Activated CD4-positive, alpha-beta memory T cell treated with anti-CD3 and anti-CD28 coated beads, Interleukin-2, amount 10 ng/mL, durations not matched to agents 7 days and 5 days (primary cell): ENCODE measurements around the gene FABP7. TPM values are rescaled to one million over a fixed set of nuclear protein-coding genes. Genes with fewer than 3 reads are reported as not detected.
"Not testable (repeated sequence)": the region's sequence is repeated elsewhere in the genome, so short reads cannot be mapped to it uniquely, and the experiment has no call there.

Source experiments
- CTCF ChIA-PET: fragments of 350-600 bp; sonication (Branson Sonifier 250); formaldehyde crosslinking; loops from one replicate; lab custom pipeline; 2021; ENCODE audit warnings: antibody characterized with exemption, inconsistent platforms; lab: Charles Lee
- POLR2A ChIA-PET: fragments of 350-600 bp; sonication (Branson Sonifier 250); formaldehyde crosslinking; loops from one replicate; lab custom pipeline; 2021; ENCODE audit warnings: antibody characterized with exemption; lab: Charles Lee
- DNase-seq: peaks from one replicate; pipeline ENCODE4 v3.0.0-alpha.2; 2020
- H3K27ac Mint-ChIP-seq: one replicate; pipeline ENCODE4 v1.8.0; 2021; ENCODE audit warnings: mild to moderate bottlenecking, mixed read lengths
- H3K27me3 Mint-ChIP-seq: one replicate; pipeline ENCODE4 v1.8.0; 2021; ENCODE audit warnings: mixed read lengths
- H3K36me3 Mint-ChIP-seq: one replicate; pipeline ENCODE4 v1.8.0; 2021; ENCODE audit warnings: low read depth, mixed read lengths
- H3K4me1 Mint-ChIP-seq: one replicate; pipeline ENCODE4 v1.8.0; 2021; ENCODE audit warnings: mixed read lengths
- H3K4me3 Mint-ChIP-seq: one replicate; pipeline ENCODE4 v1.8.0; 2021; ENCODE audit warnings: mild to moderate bottlenecking, mixed read lengths
- H3K9me3 Mint-ChIP-seq: one replicate; pipeline ENCODE4 v1.8.0; 2021; ENCODE audit warnings: mixed read lengths
- total RNA-seq, 2 experiments: library from RNA; stranded (reverse); gene quantifications; one replicate each; pipeline ENCODE4 v1.2.3, GENCODE V29; 2021

Gene FABP7
- total RNA-seq, 2 experiments from 2014 or later, result not detected

DNA sequence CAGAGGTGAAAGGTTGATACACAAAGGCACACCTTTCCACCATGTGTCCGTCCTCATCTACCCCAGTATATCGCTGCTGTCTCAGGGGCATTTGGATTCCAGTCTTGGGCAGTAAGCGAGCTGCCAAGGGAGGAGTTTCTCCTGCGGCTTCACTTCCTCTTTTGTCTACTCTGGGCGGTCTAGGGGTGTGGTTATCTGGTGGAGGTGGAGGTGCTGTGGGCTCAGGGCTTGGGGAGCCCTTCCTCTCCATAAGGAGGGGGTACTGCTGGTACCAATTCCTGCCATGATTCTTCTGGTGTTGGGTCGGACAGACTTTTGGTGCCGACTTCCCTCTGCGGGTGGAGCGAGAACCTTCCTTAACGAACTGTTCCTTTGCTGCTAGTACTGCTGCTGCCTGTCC lies 31.9 kb upstream of the FABP7 start:
- Mint-ChIP-seq H3K27me3 (no peaks in the 10 kb centered on the region), H3K27ac (no peak overlapping the region), H3K4me1 (peaks cover 10% of the 10 kb centered on the region), H3K9me3 (no peaks in the 10 kb centered on the region), H3K4me3 (no peak overlapping the region), H3K36me3 (no peaks in the 10 kb centered on the region)
- DNase-seq, result no peak
- ChIA-PET POLR2A (no interaction called here), CTCF (no interaction called here)

DNA sequence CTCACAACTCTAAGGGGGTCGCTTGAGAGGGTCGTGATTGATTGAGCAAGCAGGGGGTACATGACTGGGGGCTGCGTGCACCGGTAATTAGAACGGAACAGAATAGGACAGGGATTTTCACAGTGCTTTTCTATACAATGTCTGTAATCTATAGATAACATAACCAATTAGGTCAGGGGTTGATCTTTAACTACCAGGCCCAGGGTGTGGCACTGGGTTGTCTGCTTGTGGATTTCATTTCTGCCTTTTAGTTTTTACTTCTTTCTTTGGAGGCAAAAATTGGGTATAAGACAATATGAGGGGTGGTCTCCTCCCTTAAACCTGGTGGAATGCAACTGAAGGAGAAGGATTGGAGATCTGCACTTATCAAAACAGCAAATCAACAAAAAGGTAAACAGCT lies 30.6 kb upstream of the FABP7 start:
- H3K36me3 Mint-ChIP-seq, H3K4me1 Mint-ChIP-seq, CTCF ChIA-PET, H3K27ac Mint-ChIP-seq, H3K4me3 Mint-ChIP-seq, H3K27me3 Mint-ChIP-seq, POLR2A ChIA-PET, H3K9me3 Mint-ChIP-seq, DNase-seq: not testable (repeated sequence)

DNA sequence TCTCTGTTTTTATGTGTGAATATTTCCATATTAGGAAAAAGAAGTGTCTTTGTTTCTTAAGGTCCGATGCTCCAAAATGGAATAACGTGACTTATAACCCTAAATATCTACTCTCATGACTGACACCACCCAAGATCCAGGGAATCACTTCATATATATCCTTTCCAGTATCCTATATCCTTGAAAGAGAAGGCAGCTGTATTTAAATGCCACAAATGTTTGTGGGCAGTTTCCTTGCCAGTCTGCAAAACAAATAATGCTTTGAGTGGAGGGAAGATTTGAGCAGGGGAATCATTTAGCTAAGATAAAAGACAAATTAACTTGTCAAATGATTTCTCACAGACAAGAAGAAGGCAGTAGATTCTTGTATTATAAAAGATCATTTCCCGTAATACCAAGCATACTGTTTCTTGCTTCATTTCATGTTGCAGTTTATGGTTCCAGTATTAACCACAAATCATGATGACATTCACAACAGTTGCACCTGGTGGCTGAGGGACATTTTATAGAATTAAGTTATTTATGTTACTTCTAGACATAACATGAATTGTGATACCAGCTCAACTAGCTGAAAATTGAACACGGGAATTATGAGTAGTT lies 30.0 kb upstream of the FABP7 start:
- Mint-ChIP-seq H3K4me3 (no peak overlapping the region), H3K9me3 (no peaks in the 10 kb centered on the region), H3K27ac (no peak overlapping the region), H3K36me3 (no peaks in the 10 kb centered on the region), H3K27me3 (no peaks in the 10 kb centered on the region), H3K4me1 (peaks cover 10% of the 10 kb centered on the region)
- DNase-seq, result no peak
- CTCF ChIA-PET, result no interaction called here
- POLR2A ChIA-PET, result no interaction called here

DNA sequence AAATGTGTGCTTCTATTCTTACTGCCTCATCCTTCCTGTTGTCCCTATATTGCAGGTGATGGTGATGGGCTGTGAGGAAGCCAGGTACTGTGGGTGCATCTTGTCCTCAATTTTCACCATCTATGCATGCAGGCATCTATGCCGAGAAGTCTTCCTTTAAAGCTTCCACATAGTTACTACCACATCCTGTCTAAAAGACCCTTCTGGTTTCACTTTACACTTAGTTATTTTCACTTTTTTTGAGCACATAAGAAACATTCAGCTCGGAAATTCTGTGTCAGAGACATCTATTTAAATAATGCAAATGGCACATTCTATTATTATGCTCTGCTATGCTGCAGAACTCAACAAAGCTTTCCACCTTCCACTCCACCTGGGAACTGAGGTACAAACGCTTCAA lies 28.2 kb upstream of the FABP7 start:
- CTCF ChIA-PET, result no interaction called here
- Mint-ChIP-seq H3K36me3 (no peaks in the 10 kb centered on the region), H3K4me1 (peaks cover 11% of the 10 kb centered on the region), H3K27ac (no peak overlapping the region), H3K27me3 (no peaks in the 10 kb centered on the region), H3K9me3 (no peaks in the 10 kb centered on the region), H3K4me3 (no peak overlapping the region)
- POLR2A ChIA-PET, result no interaction called here
- no peak for DNase-seq

DNA sequence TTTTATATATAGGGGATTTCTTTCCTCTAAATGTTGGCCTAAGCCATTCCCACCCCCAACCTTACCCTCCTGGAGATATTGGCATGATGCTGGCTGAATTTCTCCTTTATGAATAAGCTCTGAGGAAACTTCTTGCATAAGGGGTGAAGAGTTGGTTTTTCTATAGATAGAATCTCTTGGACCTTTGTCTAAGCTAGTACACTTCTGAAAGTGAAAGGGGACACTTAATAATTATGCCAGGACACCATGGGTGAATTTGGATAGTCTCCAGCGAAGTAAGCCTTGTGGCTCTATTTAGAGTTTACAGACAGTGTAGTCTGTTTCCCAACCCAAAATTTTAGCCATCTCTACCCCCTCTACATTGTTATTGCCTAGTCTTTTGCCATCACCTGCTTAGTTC lies 27.1 kb upstream of the FABP7 start:
- no peaks in the 10 kb centered on the region for H3K27me3 Mint-ChIP-seq
- ChIA-PET POLR2A (no interaction called here), CTCF (no interaction called here)
- H3K4me1 Mint-ChIP-seq, result peaks cover 11% of the 10 kb centered on the region
- H3K9me3 Mint-ChIP-seq, result no peaks in the 10 kb centered on the region
- H3K36me3 Mint-ChIP-seq, result no peaks in the 10 kb centered on the region
- no peak overlapping the region for H3K4me3 Mint-ChIP-seq
- DNase-seq, result no peak
- no peak overlapping the region for H3K27ac Mint-ChIP-seq

DNA sequence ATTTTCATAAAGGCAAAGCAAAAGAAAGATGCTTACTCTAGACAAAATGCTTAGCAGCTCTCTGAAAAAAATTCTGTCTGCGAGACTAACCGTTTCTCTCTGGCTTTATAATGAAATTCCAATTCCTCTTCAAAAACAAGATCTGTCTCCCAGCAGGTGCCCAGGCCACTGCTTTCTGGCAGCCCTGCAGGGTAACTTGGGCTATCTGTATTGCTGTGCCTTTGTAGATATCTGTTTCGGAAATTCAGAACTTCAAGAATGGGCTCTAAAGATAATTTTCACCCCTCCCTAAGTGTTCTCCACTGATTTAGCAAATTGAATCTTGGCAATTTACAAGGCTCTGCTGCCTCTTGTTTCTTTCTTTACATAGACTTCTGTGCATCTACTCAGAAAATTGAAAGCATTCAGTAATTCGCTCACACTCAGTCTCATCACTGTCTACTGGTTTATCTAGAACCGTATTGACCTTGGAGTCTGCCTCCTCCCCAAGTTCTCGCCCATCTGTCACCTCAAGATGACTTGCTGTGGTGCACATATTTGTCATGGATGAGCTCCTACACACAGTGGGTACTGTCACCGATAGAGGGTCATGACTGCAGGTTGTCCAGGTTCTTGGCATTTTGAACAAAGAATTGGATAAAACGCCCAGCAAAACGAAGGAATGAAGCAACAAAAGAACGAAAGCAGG lies 26.4 kb upstream of the FABP7 start:
- CTCF ChIA-PET, result no interaction called here
- H3K9me3 Mint-ChIP-seq, result no peaks in the 10 kb centered on the region
- no peak overlapping the region for H3K27ac Mint-ChIP-seq
- peaks cover 11% of the 10 kb centered on the region for H3K4me1 Mint-ChIP-seq
- no peak overlapping the region for H3K4me3 Mint-ChIP-seq
- POLR2A ChIA-PET, result no interaction called here
- no peak for DNase-seq
- H3K27me3 Mint-ChIP-seq, result no peaks in the 10 kb centered on the region
- no peaks in the 10 kb centered on the region for H3K36me3 Mint-ChIP-seq

DNA sequence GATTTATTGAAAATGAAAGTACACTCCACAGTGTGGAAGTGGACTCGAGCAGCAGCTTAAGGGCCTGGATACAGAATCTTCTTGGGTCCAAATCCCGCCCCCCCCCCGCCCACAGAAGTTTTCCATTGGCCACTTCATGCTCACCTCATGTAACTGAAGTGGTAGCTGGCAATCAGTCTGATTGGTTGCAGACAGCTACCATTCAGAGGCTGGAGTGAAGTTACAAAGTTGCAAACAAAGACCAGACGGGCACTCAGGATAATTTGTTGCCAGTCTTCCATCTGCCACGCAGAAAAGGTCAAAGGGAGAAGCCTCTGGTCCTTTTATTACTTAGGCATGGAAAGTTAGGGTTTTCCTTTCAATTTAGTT lies 25.8 kb upstream of the FABP7 start:
- H3K4me1 Mint-ChIP-seq, result peaks cover 11% of the 10 kb centered on the region
- CTCF ChIA-PET, result no interaction called here
- no peak for DNase-seq
- H3K36me3 Mint-ChIP-seq, result no peaks in the 10 kb centered on the region
- no peak overlapping the region for H3K27ac Mint-ChIP-seq
- H3K9me3 Mint-ChIP-seq, result no peaks in the 10 kb centered on the region
- no peaks in the 10 kb centered on the region for H3K27me3 Mint-ChIP-seq
- no peak overlapping the region for H3K4me3 Mint-ChIP-seq
- POLR2A ChIA-PET, result no interaction called here

DNA sequence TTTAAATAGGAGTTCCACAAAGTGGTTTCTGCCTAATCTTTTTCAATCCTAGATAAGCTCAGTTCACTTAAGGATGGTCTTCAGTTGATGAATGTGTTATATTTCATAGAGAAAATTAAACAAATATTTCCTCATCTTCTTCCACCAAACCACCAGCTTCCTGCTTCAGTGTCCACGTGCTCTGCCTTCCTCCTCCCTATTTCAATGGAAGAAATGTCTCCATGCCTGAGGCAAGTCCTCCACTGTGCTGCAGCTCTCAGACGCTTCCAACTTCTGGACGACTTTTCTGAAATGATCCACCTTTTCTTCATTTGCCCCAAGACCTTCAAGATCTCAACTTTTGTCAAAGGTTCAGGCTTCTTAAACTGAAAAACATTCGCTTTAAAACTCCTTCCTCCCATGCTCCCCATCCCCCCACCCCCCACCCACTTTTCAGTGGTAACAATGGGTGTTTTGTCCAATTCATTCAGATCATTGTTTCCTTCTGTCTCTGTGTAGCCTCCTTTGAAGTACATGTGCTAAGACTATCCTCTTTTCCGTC lies 25.3 kb upstream of the FABP7 start:
- no peaks in the 10 kb centered on the region for H3K9me3 Mint-ChIP-seq
- H3K27ac Mint-ChIP-seq, result no peak overlapping the region
- H3K4me3 Mint-ChIP-seq, result no peak overlapping the region
- no peaks in the 10 kb centered on the region for H3K36me3 Mint-ChIP-seq
- no peak for DNase-seq
- POLR2A ChIA-PET, result no interaction called here
- H3K27me3 Mint-ChIP-seq, result no peaks in the 10 kb centered on the region
- CTCF ChIA-PET, result no interaction called here
- H3K4me1 Mint-ChIP-seq, result peaks cover 11% of the 10 kb centered on the region

DNA sequence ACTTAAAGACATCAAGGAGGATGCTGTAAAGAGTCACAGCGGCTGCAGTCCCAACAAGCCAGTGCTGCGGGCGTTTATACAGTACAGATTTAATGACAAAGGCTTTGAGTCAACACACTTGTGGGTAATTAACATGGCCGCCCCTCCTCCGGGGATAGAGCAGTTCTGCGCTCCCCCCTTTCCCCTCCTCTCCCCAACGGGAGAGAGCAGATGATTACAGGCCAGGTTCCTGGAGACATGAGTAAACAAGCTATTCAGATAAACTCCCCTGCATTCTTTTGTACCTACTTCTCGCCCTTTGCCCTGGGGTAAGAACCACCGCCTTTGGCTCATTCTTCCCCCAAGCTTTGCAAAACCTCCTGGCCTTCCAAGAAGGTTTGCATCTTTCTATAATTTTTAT lies 23.6 kb upstream of the FABP7 start:
- no peaks in the 10 kb centered on the region for H3K27me3 Mint-ChIP-seq
- POLR2A ChIA-PET, result no interaction called here
- no peak overlapping the region for H3K4me3 Mint-ChIP-seq
- H3K27ac Mint-ChIP-seq, result no peak overlapping the region
- CTCF ChIA-PET, result no interaction called here
- H3K4me1 Mint-ChIP-seq, result peaks cover 9% of the 10 kb centered on the region
- DNase-seq, result no peak
- H3K9me3 Mint-ChIP-seq, result no peaks in the 10 kb centered on the region
- no peaks in the 10 kb centered on the region for H3K36me3 Mint-ChIP-seq

DNA sequence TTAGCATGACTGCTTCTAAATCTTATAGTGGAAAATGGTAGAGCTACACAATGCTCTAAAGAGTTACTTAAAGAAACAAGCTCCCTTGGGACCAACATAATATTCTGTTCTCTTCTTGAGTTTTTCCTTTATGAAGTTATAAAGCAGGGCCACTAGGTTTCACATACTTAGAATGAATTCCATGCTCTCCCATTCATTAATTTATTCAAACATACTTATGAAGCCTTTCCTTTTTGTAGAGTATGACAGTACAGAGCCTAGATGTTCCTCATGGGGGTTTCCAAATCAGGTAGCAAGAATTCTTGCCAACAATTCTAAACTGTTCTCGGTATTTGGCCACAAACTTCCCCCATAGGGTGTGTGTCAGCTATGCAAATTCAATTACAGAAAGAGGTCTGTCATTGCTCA lies 20.6 kb upstream of the FABP7 start:
- H3K27ac Mint-ChIP-seq, result no peak overlapping the region
- H3K4me1 Mint-ChIP-seq, result peaks cover 1% of the 10 kb centered on the region
- H3K27me3 Mint-ChIP-seq, result no peaks in the 10 kb centered on the region
- no peak overlapping the region for H3K4me3 Mint-ChIP-seq
- no peak for DNase-seq
- no peaks in the 10 kb centered on the region for H3K9me3 Mint-ChIP-seq
- ChIA-PET CTCF (interaction anchor here (1.2 kb wide), 1 partner anchor 27 kb away, joined by 4 read pairs; no protein-coding TSS in a partner anchor), POLR2A (no interaction called here)
- no peaks in the 10 kb centered on the region for H3K36me3 Mint-ChIP-seq

DNA sequence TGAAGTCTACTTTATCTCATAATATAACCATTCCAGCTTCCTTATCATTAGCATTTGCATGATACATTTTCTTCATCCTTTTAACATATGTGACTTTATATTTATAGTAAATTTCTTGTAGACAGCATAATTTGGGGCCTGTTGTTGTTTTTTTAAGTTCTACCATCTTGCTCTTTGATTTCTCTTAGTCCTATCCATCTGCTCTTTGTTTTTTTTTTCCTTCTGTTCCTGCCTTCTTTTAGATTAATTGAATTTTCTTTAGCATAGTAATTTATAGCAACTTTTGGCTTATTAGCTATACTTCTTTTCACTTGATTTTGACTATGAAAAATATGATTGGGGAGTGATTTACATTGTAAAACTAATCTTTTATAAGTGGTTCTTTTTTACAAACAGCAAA lies 19.2 kb upstream of the FABP7 start:
- no peak overlapping the region for H3K4me3 Mint-ChIP-seq
- DNase-seq, result no peak
- H3K36me3 Mint-ChIP-seq, result no peaks in the 10 kb centered on the region
- no peaks in the 10 kb centered on the region for H3K27me3 Mint-ChIP-seq
- no peak overlapping the region for H3K27ac Mint-ChIP-seq
- ChIA-PET CTCF (no interaction called here), POLR2A (no interaction called here)
- H3K4me1 Mint-ChIP-seq, result no peaks in the 10 kb centered on the region
- H3K9me3 Mint-ChIP-seq, result no peaks in the 10 kb centered on the region

DNA sequence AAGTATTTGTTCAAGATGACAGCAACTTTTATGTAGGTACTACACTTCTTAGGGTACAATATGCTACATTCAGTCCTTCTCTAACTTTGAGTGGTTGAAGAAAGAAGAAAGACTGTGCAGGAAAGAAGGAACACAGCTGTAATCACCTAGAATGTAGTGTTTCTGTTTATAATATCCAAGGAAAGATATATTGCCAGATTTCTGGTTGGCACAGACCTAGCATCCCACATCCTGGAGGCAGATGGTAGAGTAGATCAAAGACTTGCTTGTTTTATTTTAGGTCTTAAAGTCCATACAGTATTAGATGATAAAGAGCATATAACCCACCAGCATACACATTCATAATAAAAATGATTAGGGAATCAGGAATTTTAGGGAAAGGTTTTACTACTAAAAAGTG lies 13.3 kb upstream of the FABP7 start:
- Mint-ChIP-seq H3K4me1 (no peaks in the 10 kb centered on the region), H3K9me3 (no peaks in the 10 kb centered on the region), H3K4me3 (no peak overlapping the region), H3K36me3 (no peaks in the 10 kb centered on the region), H3K27ac (no peak overlapping the region), H3K27me3 (peaks cover 1% of the 10 kb centered on the region)
- ChIA-PET CTCF (no interaction called here), POLR2A (no interaction called here)
- no peak for DNase-seq

DNA sequence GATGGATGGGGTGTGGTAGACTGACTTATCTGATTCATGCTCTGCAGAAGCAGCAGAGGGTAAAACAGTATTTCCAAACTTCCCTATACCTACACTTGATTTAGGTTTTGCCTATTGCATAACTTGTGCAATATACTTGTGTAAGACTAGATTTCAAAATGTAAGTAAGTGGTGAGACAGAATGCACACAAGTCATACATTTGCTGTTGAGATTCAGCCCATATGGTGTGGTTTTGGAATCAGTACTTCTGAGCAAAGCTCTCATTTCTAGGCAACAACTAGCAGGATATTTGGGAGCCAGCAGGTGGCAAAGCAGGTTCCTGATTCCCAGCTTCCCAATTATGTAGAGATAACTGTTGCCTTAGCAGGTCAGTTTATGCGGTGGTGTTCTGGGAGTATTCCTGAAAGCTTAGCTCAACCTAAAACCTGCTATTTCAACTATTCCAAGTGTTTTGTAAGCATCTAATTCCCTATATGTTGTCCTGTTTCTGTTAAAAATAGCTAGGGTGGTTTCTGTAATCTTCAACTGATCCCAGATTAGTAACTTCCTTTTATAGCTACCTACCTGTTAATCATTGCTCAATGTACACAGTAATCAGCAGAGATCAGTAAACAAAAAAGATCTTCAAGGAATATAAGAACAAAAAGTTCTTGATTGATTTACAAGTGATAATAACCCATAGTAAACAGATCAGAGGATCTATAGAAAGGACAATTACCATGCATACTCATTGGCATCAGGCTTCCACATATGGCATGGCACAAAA lies 8.5 kb upstream of the FABP7 start:
- POLR2A ChIA-PET, result no interaction called here
- DNase-seq, result no peak
- no peaks in the 10 kb centered on the region for H3K9me3 Mint-ChIP-seq

More for the DNA sequence above, 8.5 kb upstream of the FABP7 start:
- H3K4me1 Mint-ChIP-seq, result no peaks in the 10 kb centered on the region
- no peak overlapping the region for H3K27ac Mint-ChIP-seq
- no peaks in the 10 kb centered on the region for H3K36me3 Mint-ChIP-seq
- CTCF ChIA-PET, result no interaction called here
- H3K27me3 Mint-ChIP-seq, result peaks cover 3% of the 10 kb centered on the region
- no peak overlapping the region for H3K4me3 Mint-ChIP-seq
